Caco-2 (cell line): ENCODE measurements around the gene KRTAP9-3. TPM values are rescaled to one million over a fixed set of nuclear protein-coding genes. Genes with fewer than 3 reads are reported as not detected.
"Not testable (repeated sequence)": the region's sequence is repeated elsewhere in the genome, so short reads cannot be mapped to it uniquely, and the experiment has no call there.

Source experiments
- BruUV-seq: library from RNA; stranded (reverse); fragments of 400-500 nt; replicated peaks from 2 replicates; lab custom pipeline; 2021; lab: Mats Ljungman, UMichigan
- CTCF ChIA-PET: fragments of 300-600 bp; sonication (Branson Sonifier 250); formaldehyde crosslinking; loops from one replicate; lab custom pipeline; 2022; ENCODE audit warnings: antibody characterized with exemption; lab: Charles Lee
- POLR2A ChIA-PET: fragments of 300-600 bp; sonication (Branson Sonifier 250); formaldehyde crosslinking; loops from one replicate; lab custom pipeline; 2022; ENCODE audit warnings: antibody characterized with exemption; lab: Charles Lee
- DNase-seq, 2 experiments: peaks; one replicate each; pipeline versions ENCODE4 v3.0.0 to v3.0.0-alpha.2; 2020 to 2022
- H3K27me3 ChIP-seq: replicated peaks from 2 replicates; pipeline ENCODE4 v1.6.0; 2011; ENCODE audit warnings: low read length; ENCODE audit not compliant: control insufficient read depth, insufficient read depth
- H3K36me3 ChIP-seq: 2 replicates; pipeline ENCODE4 v1.5.1; 2011; ENCODE audit warnings: low read length; ENCODE audit not compliant: control insufficient read depth, insufficient read depth
- H3K4me1 ChIP-seq: fragments of 250-450 bp; sonication (Bioruptor Pico); 2 replicates; pipeline ENCODE4 v1.5.1; 2020; ENCODE audit warnings: mild to moderate bottlenecking
- H3K4me3 ChIP-seq: 2 replicates; pipeline ENCODE4 v1.5.1; 2011; ENCODE audit warnings: low read depth, mild to moderate bottlenecking, control low read depth, low read length
- H3K9me3 ChIP-seq: fragments of 250-450 bp; sonication (Bioruptor Pico); 2 replicates; pipeline ENCODE4 v1.5.1; 2020; ENCODE audit warnings: mild to moderate bottlenecking, moderate library complexity
- H3K27ac Mint-ChIP-seq: one replicate; pipeline ENCODE4 v1.8.0; 2022; ENCODE audit warnings: mixed read lengths; ENCODE audit not compliant: unreplicated experiment
- H3K27me3 Mint-ChIP-seq: one replicate; pipeline ENCODE4 v1.8.0; 2022; ENCODE audit warnings: mixed read lengths; ENCODE audit not compliant: insufficient read depth, unreplicated experiment
- H3K36me3 Mint-ChIP-seq: one replicate; pipeline ENCODE4 v1.8.0; 2022; ENCODE audit warnings: mild to moderate bottlenecking, mixed read lengths; ENCODE audit not compliant: insufficient read depth, unreplicated experiment
- H3K4me1 Mint-ChIP-seq: one replicate; pipeline ENCODE4 v1.8.0; 2022; ENCODE audit warnings: low read depth, mixed read lengths; ENCODE audit not compliant: unreplicated experiment
- H3K4me3 Mint-ChIP-seq: one replicate; pipeline ENCODE4 v1.8.0; 2022; ENCODE audit warnings: mild to moderate bottlenecking, moderate library complexity, mixed read lengths; ENCODE audit not compliant: unreplicated experiment
- H3K9me3 Mint-ChIP-seq: one replicate; pipeline ENCODE4 v1.8.0; 2022; ENCODE audit warnings: mixed read lengths; ENCODE audit not compliant: unreplicated experiment
- CTCF ChIP-seq, 2 experiments: fragments of 200-600 bp in 1 of 2; IDR thresholded peaks; 1 replicate in 1 of 2; 2 replicates in 1 of 2; pipeline versions ENCODE4 v1.5.1 to v1.8.0; 2011 to 2022; ENCODE audit warnings: antibody characterized with exemption in 1 of 2, control low read depth in 1 of 2, inconsistent platforms in 1 of 2, low read depth in 1 of 2, low read length in 1 of 2, mild to moderate bottlenecking in 1 of 2, moderate library complexity in 1 of 2; ENCODE audit not compliant: insufficient read depth in 1 of 2, severe bottlenecking in 1 of 2, unreplicated experiment in 1 of 2
- intact Hi-C: fragments of 100-400 bp; cut with micrococcal nuclease; formaldehyde crosslinking; loops from one replicate; pipeline ENCODE4 v1.10.0; 2022; ENCODE audit not compliant: unreplicated experiment
- total RNA-seq: library from RNA; stranded (reverse); gene quantifications from 2 replicates; pipeline ENCODE4 v1.2.3, GENCODE V29; 2022

Gene KRTAP9-3
- total RNA-seq, 1 experiment from 2014 or later = not detected

- H3K9me3 ChIP-seq = no peaks in the 10 kb centered on the region
- Mint-ChIP-seq H3K36me3 (no peaks in the 10 kb centered on the region), H3K4me3 (no peak overlapping the region), H3K27ac (no peak overlapping the region), H3K4me1 (no peaks in the 10 kb centered on the region), H3K9me3 (no peaks in the 10 kb centered on the region), H3K27me3 (peaks cover 14% of the 10 kb centered on the region)
- no peaks in the 10 kb centered on the region for H3K36me3 ChIP-seq
- BruUV-seq = no TSS peak
- no peaks in the 10 kb centered on the region for H3K4me1 ChIP-seq
- no peak overlapping the region for H3K4me3 ChIP-seq
- POLR2A ChIA-PET = no interaction called here
- CTCF ChIA-PET = no interaction called here
- intact Hi-C loops = no loop called here
- no peak for DNase-seq
- H3K27me3 ChIP-seq = no peaks in the 10 kb centered on the region; the same call in 1 of the 2 replicates
- TF ChIP-seq CTCF (IDR thresholded peaks at IDR 0.05; ENCODE audit: insufficient read depth in 1 of 2, low read depth in 1 of 2, low read length in 1 of 2, severe bottlenecking in 1 of 2, unreplicated experiment in 1 of 2) = no peak
Measured at GRCh38 chr17:41251261-41251660, 19.0 kb downstream of the KRTAP9-3 start.

DNA sequence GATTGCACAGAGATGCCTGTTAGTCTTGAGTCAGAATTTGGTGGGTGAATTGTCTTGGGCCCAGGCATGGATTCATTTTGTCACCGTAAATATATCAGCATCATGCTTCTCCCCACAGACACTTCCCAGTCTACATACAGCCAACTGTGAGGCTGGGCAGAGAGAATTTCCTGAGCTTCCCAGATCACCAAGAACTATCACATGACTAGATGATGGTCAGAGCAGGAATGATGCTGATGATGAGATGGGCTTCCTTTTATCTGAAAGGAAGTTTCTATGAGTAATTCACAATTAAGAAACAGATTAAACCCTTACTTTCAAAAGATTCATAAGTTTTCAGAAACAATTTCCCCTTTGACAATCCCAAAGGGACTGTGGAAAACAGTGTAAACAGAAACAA lies 22.6 kb downstream of the KRTAP9-3 start:
- DNase-seq = no peak
- no peak for TF ChIP-seq CTCF (IDR thresholded peaks at IDR 0.05; ENCODE audit: insufficient read depth in 1 of 2, low read depth in 1 of 2, low read length in 1 of 2, severe bottlenecking in 1 of 2, unreplicated experiment in 1 of 2)
- no peaks in the 10 kb centered on the region for H3K4me1 ChIP-seq
- H3K4me3 ChIP-seq = no peak overlapping the region
- intact Hi-C loops = no loop called here
- no peaks in the 10 kb centered on the region for H3K9me3 Mint-ChIP-seq
- no peak overlapping the region for H3K27ac Mint-ChIP-seq
- no peaks in the 10 kb centered on the region for H3K36me3 ChIP-seq
- no TSS peak for BruUV-seq
- peaks cover 6% of the 10 kb centered on the region for H3K4me1 Mint-ChIP-seq
- no peaks in the 10 kb centered on the region; the same call in 1 of the 2 replicates for H3K27me3 ChIP-seq
- peaks cover 12% of the 10 kb centered on the region for H3K27me3 Mint-ChIP-seq
- H3K4me3 Mint-ChIP-seq = no peak overlapping the region
- no peaks in the 10 kb centered on the region for H3K36me3 Mint-ChIP-seq
- POLR2A ChIA-PET = no interaction called here
- no peaks in the 10 kb centered on the region for H3K9me3 ChIP-seq
- CTCF ChIA-PET = no interaction called here

- CTCF ChIA-PET, POLR2A ChIA-PET, H3K4me1 ChIP-seq, H3K9me3 Mint-ChIP-seq, H3K27me3 ChIP-seq, H3K4me3 Mint-ChIP-seq, H3K27ac Mint-ChIP-seq, H3K9me3 ChIP-seq, H3K36me3 ChIP-seq, H3K4me1 Mint-ChIP-seq, H3K36me3 Mint-ChIP-seq, H3K27me3 Mint-ChIP-seq, BruUV-seq, H3K4me3 ChIP-seq, intact Hi-C loops, DNase-seq: not testable (repeated sequence)
Measured at GRCh38 chr17:41255381-41256290, 23.4 kb downstream of the KRTAP9-3 start, which contains the start of gene KRTAP9-9. KRTAP9-9 (plus strand) TSS chr17:41255384.
